G401.6 (cell line): ENCODE results near the gene HDAC11.
A peak's percentile ranks its signal among the peaks of the same experiment; 100 is the strongest.
"Not testable (repeated sequence)": the region's sequence is repeated elsewhere in the genome, so short reads cannot be mapped to it uniquely, and the experiment has no call there.

Source experiments
- FAIRE-seq: peaks from 2 replicates; lab custom pipeline; 2012; peaks lifted over from hg19 to GRCh38; lab: Jason Lieb, UNC

Gene HDAC11

GRCh38 chr3:13479582-13480339 lies at the start of gene HDAC11:
Gene HDAC11 (plus strand): TSS chr3:13480306. CDS start chr3:13480348, 42 bp downstream.
- FAIRE-seq = peak; percentile 79

DNA sequence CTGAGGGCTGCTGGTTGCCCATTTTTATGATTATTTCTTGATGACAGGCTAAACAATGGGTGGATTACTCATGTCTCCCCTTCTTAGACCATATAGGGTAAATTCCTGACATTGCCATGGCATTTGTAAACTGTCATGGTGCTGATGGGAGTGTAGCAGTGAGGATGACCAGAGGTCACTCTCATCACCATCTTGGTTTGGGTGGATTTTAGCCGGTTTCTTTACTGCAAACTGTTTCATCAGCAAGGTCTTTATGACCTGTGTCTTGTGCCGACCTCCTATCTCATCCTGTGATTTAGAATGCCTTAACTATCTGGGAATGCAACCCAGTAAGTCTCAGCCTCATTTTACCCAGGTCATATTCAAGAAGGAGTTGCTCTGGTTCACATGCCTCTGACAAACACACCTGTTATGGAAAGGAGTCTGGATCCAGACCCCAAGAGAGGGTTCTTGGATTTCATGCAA lies 49.7 kb upstream of the HDAC11 start:
- not testable (repeated sequence) for FAIRE-seq

- FAIRE-seq = no peak
These were observed 48.0 kb upstream of the HDAC11 start for GRCh38 chr3:13432093-13432492.

DNA sequence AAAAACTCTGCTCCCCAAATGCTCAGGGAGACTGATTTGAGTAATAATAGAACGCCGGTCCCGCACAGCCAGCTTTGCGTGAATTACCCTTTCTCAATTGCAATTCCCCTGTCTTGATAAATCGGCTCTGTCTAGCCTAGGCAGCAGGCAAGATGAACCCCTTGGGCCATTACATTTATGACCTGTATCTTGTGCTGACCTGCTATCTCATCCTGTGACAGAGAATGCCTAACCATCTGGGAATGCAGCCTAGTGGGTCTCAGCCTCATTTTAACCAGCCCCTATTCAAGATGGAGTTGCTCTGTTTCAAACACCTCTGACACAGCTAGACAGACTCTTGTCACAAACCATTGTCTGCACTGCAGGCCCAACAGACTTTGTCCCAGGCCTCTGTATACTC lies 46.2 kb upstream of the HDAC11 start:
- no peak for FAIRE-seq

DNA sequence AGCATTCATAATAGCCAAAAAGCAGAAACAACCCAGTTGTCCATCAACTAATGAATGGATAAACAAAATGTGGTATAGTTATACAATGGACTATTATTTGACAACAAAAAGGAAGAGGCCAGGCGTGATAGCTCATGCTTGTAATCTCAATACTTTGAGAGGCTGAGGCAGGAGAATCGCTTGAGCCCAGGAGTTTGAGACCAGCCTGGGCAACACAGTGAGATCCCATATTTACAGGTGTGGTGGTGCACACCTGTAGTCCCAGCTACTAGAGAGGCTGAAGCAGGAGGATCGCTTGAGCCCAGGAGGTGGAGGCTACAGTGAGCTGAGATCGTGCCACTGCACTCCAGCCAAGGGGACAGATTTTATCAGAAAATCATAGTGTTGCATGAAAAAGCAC lies 43.9 kb upstream of the HDAC11 start:
- not testable (repeated sequence) for FAIRE-seq

GRCh38 chr3:13440204-13440817 lies 39.8 kb upstream of the HDAC11 start:
- FAIRE-seq = no peak

DNA sequence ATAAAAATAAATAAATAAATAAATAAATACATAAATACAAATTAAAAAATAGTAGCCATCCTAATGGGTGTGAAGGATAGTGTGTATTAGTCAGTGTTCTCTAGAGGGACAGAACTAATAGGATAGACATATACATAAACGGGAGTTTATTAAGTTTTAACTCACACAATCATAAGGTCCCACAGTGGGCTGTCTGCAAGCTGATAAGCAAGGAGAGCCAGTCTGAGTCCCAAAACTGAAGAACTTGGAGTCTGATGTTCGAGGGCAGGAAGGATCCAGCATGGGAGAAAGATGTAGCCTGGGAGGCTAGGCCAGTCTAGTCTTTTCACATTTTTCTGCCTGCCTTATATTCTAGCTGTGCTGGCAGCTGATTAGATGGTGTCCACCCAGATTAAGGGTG lies 37.2 kb upstream of the HDAC11 start:
- FAIRE-seq = not testable (repeated sequence)

DNA sequence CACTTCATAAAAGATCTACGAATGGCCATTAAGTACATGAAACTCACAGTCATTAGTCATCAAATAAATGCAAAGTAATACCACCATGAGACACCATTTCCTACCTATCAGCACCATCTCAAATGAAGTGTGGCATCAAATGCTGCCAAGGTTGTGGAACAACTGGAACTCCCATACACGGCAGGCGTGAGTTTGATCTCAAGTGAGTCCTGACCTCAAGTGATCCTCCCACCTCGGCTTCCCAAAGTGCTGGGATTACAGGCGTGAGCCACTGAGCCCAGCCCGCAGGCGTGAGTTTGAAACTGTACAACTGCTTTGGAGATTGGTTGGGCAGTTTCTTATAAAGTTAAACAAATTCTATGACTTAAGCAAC lies 28.8 kb upstream of the HDAC11 start:
- no peak for FAIRE-seq

DNA sequence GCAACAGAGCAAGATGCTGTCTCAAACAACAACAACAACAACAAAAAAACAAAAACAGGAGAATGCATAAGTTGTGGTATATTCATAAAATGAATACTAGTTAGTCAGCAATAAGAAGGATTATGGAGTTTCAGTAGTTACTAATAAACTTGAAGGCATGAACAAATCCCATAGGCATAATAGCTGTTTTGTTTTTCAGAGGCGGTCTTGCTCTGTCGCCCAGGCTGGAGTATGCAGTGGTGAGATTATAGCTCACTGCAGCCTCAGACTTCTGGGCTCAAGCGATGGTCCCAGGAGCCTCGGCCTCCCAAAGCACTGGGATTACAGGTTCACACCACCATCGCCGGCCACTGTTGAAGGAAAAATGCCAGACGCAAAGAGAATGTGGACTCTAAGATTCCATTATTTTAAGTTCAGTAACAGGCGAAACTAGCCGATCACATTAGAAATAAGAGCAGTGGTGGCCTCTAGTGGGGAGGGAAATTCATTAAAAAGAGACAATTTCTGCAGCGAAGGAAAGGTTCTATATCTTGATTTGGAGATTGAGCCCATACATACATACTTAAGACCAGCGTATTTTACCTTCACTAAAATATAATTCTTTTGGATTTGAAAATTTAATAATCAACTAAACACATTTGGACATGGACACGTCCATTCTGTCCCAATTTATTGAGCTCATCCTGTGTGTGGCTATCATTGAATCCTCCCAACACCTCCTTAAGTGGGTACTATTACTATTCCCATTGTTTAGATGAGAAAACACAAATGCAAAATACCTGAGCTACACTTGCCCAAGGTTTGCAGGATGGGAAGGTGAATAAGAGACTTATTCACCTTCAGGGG lies 27.4 kb upstream of the HDAC11 start:
- FAIRE-seq = peak; percentile 76

DNA sequence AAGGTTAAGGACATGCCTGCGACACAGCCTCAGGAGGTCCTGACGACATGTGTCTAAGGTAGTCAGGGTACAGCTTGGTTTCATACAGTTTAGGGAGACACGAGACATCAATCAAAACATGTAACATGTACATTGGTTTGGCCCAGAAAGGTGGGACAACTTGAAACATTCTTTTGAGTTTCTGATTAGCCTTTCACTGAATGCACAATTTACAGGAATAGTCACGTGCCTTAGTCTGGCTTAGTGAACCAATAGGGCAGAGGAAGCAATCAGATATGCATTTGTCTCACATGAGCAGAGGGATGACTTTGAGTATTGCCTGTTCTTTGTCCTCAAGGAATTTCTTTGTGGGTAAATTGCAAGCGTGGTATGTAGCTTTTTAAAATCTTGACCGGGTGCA lies 24.5 kb upstream of the HDAC11 start:
- no peak for FAIRE-seq

GRCh38 chr3:13457593-13457992 lies 22.5 kb upstream of the HDAC11 start:
- no peak for FAIRE-seq

DNA sequence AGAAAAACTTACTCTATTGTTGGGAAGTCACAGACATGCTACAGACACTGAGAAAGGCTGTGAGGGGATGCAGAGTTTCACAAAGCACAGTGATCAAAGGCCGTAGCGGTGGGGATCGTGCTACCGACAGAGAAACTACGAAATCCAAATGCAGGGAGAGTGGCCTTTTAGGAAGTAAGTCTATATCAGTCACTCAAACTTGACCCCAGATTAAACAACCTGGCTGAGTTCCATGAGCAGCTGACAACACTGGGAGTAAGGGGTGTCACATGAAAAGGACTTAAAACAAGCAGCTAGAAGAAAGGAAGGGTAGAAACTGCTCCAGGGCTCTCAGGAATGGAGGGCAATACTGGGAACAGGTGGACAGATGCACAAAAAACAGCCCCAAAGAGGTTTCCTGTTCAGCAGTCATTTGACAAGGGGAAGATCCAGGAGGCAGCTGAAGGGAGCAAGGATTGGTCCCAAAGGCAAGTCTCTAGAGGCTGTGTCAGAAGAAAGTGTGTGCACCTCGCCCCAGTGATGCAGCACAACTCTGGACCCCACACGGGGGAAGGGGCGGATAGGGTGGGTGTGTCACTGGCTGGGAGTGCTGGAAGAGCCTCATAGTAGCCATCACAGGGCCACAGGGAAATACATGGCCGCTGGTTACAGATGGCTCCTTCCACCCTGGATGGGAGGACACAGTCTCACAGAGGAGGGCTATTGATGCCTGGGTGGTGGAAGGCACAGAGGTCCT lies 20.3 kb upstream of the HDAC11 start:
- no peak for FAIRE-seq

GRCh38 chr3:13460341-13460736 lies 19.8 kb upstream of the HDAC11 start:
- no peak for FAIRE-seq

DNA sequence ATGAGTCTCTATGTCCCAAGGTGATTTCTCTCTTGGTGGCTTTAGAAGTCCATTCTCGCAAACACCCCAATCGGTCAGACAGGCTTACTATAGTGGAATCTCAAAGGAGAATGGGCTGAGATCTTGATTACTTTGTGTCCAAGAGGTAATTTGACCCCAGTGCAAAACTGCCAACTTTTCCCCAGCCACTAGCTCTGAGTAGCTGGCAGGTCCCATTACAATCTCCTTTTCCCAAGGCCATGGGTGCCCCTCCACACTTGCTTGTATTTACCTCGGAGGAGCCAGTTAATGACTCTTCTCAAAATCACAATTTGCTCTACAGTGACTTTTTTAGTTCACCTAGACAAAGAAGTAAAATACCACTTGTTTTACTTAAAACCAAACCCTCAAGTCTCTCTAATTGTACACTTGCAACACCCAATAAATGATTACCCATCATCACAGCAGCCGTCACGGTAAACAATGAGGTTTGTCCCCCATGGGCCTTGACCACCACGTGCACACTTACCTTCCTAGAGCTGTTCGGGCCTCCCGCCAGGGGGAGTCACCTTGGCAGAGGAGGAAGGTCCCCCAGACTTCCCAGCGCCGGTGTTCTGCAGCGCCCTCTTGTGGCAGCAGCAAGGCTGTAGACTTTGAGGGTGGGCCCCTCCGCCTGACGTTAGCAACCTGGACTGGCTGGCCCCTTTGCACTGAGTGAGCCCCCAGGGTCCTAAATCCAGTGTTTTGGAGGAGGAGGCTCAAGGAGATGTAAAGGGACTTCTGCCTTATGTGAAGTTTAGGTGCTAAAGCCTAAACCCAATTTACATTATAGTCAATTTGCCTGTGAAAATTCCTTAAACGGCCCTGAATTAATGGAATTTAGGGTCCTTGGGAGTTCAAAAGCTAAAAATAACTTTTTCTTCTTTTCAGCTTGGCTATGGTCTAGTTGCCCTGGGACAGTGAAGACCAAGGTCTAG lies 18.7 kb upstream of the HDAC11 start:
- FAIRE-seq = peak; percentile 27

DNA sequence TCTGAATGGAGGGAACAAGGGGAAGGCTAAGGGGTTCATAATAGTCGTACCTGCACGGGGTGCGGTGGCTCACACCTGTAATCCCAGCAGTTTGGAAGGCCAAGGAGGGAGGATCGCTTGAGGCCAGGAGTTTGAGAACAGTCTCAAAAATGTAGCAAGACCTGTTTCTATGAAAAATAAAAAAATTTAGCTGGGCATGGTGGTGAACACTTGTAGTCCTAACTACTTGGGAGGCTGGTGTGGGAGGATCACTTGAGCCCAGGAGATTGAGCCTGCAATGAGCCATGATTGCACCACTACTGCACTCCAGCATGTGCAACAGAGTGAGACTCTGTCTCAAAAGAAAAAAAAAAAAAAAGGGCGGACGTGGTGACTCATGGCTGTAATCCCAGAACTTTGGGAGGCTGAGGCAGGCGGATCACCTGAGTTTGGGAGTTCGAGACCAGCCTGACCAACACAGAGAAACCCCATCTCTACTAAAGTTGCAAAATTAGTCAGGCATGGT lies 17.9 kb upstream of the HDAC11 start:
- FAIRE-seq = no peak

GRCh38 chr3:13462822-13463221 lies 17.3 kb upstream of the HDAC11 start:
- FAIRE-seq = no peak

- FAIRE-seq = no peak
These were observed 16.3 kb upstream of the HDAC11 start for GRCh38 chr3:13463618-13464400.

DNA sequence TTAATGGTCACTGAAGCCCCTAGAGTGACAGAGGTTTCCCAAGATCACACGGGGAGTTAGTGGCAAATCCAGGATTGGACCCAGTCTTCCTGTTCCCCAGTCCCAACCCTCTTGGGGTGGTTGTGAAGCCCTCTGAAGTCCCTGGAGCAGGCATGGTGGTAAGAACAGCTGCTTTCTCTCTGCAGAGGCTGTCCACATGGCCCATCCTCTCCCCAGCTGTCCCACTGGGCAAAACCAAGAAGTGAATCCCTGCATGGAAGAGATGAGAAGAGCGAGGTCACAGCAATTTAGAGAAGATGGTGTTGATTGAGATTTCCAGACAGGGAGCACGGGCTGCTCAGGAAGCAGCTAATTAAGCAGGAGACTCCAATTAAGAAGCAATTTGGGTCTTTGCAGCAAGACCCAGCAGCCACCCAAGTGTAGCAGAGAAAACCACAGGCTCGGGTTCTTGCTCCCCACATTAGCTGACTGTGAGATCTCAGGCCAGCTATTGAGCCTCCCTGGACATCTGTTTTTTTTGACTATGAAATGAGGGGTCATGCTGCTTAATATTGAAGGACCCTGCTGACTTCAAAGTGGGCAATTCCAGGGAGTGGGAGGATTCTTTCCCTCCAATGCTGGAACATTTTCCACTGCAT lies 14.8 kb upstream of the HDAC11 start:
- FAIRE-seq = no peak

- FAIRE-seq = no peak
These were observed 13.3 kb upstream of the HDAC11 start for GRCh38 chr3:13466781-13467180.
